ENCODE measurements around the gene BHLHA15.

BHLHA15 gene

GRCh38 chr7:98233219-98234070 lies 22.2 kb downstream of the BHLHA15 start:
- Histone ChIP-seq H3K9ac (ENCODE audit: low read depth, low read length) (no peak overlapping the region), H3K9me3 (ENCODE audit: control insufficient read depth, insufficient read depth, low read length) (no peaks in the 10 kb centered on the region), H3K4me1 (ENCODE audit: insufficient read depth, low read length) (no peaks in the 10 kb centered on the region), H3K36me3 (ENCODE audit: insufficient read depth, low read length) (no peaks in the 10 kb centered on the region; the same call in 1 of the 2 replicates)

- H3K4me1 ChIP-seq (ENCODE audit: insufficient read depth, low read length) = no peaks in the 10 kb centered on the region
- H3K9ac ChIP-seq (ENCODE audit: low read depth, low read length) = no peak overlapping the region
- H3K36me3 ChIP-seq (ENCODE audit: insufficient read depth, low read length) = no peaks in the 10 kb centered on the region; the same call in 1 of the 2 replicates
- H3K9me3 ChIP-seq (ENCODE audit: control insufficient read depth, insufficient read depth, low read length) = no peaks in the 10 kb centered on the region
Observed at GRCh38 chr7:98234429-98235147, 23.3 kb downstream of the BHLHA15 start.

- H3K4me1 ChIP-seq (ENCODE audit: insufficient read depth, low read length) = no peaks in the 10 kb centered on the region
- H3K9me3 ChIP-seq (ENCODE audit: control insufficient read depth, insufficient read depth, low read length) = no peaks in the 10 kb centered on the region
- no peaks in the 10 kb centered on the region; the same call in 1 of the 2 replicates for H3K36me3 ChIP-seq (ENCODE audit: insufficient read depth, low read length)
- H3K9ac ChIP-seq (ENCODE audit: low read depth, low read length) = no peak overlapping the region
Observed at GRCh38 chr7:98235901-98236300, 24.7 kb downstream of the BHLHA15 start.

GRCh38 chr7:98236355-98237185 lies 25.3 kb downstream of the BHLHA15 start:
- Histone ChIP-seq H3K9ac (ENCODE audit: low read depth, low read length) (no peak overlapping the region), H3K9me3 (ENCODE audit: control insufficient read depth, insufficient read depth, low read length) (no peaks in the 10 kb centered on the region), H3K4me1 (ENCODE audit: insufficient read depth, low read length) (no peaks in the 10 kb centered on the region), H3K36me3 (ENCODE audit: insufficient read depth, low read length) (no peaks in the 10 kb centered on the region)

- Histone ChIP-seq H3K4me1 (ENCODE audit: insufficient read depth, low read length) (no peaks in the 10 kb centered on the region), H3K36me3 (ENCODE audit: insufficient read depth, low read length) (no peaks in the 10 kb centered on the region), H3K9me3 (ENCODE audit: control insufficient read depth, insufficient read depth, low read length) (no peaks in the 10 kb centered on the region), H3K9ac (ENCODE audit: low read depth, low read length) (no peak overlapping the region)
Observed at GRCh38 chr7:98238076-98238475, 26.8 kb downstream of the BHLHA15 start.

GRCh38 chr7:98238976-98239375 lies 27.7 kb downstream of the BHLHA15 start:
- Histone ChIP-seq H3K36me3 (ENCODE audit: insufficient read depth, low read length) (no peaks in the 10 kb centered on the region), H3K9me3 (ENCODE audit: control insufficient read depth, insufficient read depth, low read length) (no peaks in the 10 kb centered on the region), H3K4me1 (ENCODE audit: insufficient read depth, low read length) (no peaks in the 10 kb centered on the region), H3K9ac (ENCODE audit: low read depth, low read length) (no peak overlapping the region)

GRCh38 chr7:98240961-98241673 lies 29.9 kb downstream of the BHLHA15 start:
- Histone ChIP-seq H3K9me3 (ENCODE audit: control insufficient read depth, insufficient read depth, low read length) (no peaks in the 10 kb centered on the region), H3K4me1 (ENCODE audit: insufficient read depth, low read length) (no peaks in the 10 kb centered on the region), H3K36me3 (ENCODE audit: insufficient read depth, low read length) (no peaks in the 10 kb centered on the region), H3K9ac (ENCODE audit: low read depth, low read length) (no peak overlapping the region)

- Histone ChIP-seq H3K36me3 (ENCODE audit: insufficient read depth, low read length) (no peaks in the 10 kb centered on the region), H3K9me3 (ENCODE audit: control insufficient read depth, insufficient read depth, low read length) (no peaks in the 10 kb centered on the region), H3K4me1 (ENCODE audit: insufficient read depth, low read length) (no peaks in the 10 kb centered on the region), H3K9ac (ENCODE audit: low read depth, low read length) (no peak overlapping the region)
Observed at GRCh38 chr7:98241674-98242241, 30.5 kb downstream of the BHLHA15 start.

GRCh38 chr7:98242342-98242741 lies 31.1 kb downstream of the BHLHA15 start:
- Histone ChIP-seq H3K9me3 (ENCODE audit: control insufficient read depth, insufficient read depth, low read length) (no peaks in the 10 kb centered on the region), H3K9ac (ENCODE audit: low read depth, low read length) (no peak overlapping the region), H3K36me3 (ENCODE audit: insufficient read depth, low read length) (no peaks in the 10 kb centered on the region), H3K4me1 (ENCODE audit: insufficient read depth, low read length) (no peaks in the 10 kb centered on the region)

GRCh38 chr7:98242934-98243333 lies 31.7 kb downstream of the BHLHA15 start:
- no peak overlapping the region for H3K9ac ChIP-seq (ENCODE audit: low read depth, low read length)
- no peaks in the 10 kb centered on the region for H3K36me3 ChIP-seq (ENCODE audit: insufficient read depth, low read length)
- H3K9me3 ChIP-seq (ENCODE audit: control insufficient read depth, insufficient read depth, low read length) = no peaks in the 10 kb centered on the region
- H3K4me1 ChIP-seq (ENCODE audit: insufficient read depth, low read length) = no peaks in the 10 kb centered on the region

GRCh38 chr7:98244871-98245270 lies 33.6 kb downstream of the BHLHA15 start:
- no peak overlapping the region for H3K9ac ChIP-seq (ENCODE audit: low read depth, low read length)
- no peaks in the 10 kb centered on the region for H3K36me3 ChIP-seq (ENCODE audit: insufficient read depth, low read length)
- H3K9me3 ChIP-seq (ENCODE audit: control insufficient read depth, insufficient read depth, low read length) = no peaks in the 10 kb centered on the region
- H3K4me1 ChIP-seq (ENCODE audit: insufficient read depth, low read length) = peaks cover 6% of the 10 kb centered on the region; the same call in 1 of the 2 replicates

GRCh38 chr7:98248156-98248555 lies 36.9 kb downstream of the BHLHA15 start:
- H3K9ac ChIP-seq (ENCODE audit: low read depth, low read length) = no peak overlapping the region
- H3K9me3 ChIP-seq (ENCODE audit: control insufficient read depth, insufficient read depth, low read length) = no peaks in the 10 kb centered on the region
- H3K4me1 ChIP-seq (ENCODE audit: insufficient read depth, low read length) = peaks cover 6% of the 10 kb centered on the region; the same call in 1 of the 2 replicates
- H3K36me3 ChIP-seq (ENCODE audit: insufficient read depth, low read length) = no peaks in the 10 kb centered on the region

- Histone ChIP-seq H3K4me1 (ENCODE audit: insufficient read depth, low read length) (peaks cover 6% of the 10 kb centered on the region; the same call in 1 of the 2 replicates), H3K9ac (ENCODE audit: low read depth, low read length) (no peak overlapping the region), H3K36me3 (ENCODE audit: insufficient read depth, low read length) (no peaks in the 10 kb centered on the region), H3K9me3 (ENCODE audit: control insufficient read depth, insufficient read depth, low read length) (no peaks in the 10 kb centered on the region)
Observed at GRCh38 chr7:98249106-98249505, 37.9 kb downstream of the BHLHA15 start.

Measured in ES-I3 (cell line).